Endothelial cell of umbilical vein (primary cell): Measurements from ENCODE around the gene EEF1AKMT3. TPM values are rescaled to one million over a fixed set of nuclear protein-coding genes. Genes with fewer than 3 reads are reported as not detected.
A peak's percentile ranks its signal among the peaks of the same experiment; 100 is the strongest.

Source experiments
- BruUV-seq: library from RNA; stranded (reverse); fragments of 400-500 nt; replicated peaks from 2 replicates; lab custom pipeline; 2021; lab: Mats Ljungman, UMichigan
- CTCF ChIA-PET: fragments of 300-600, 350-600 bp; sonication (Branson Sonifier 250); formaldehyde crosslinking; loops from one replicate; lab custom pipeline; 2021; ENCODE audit warnings: antibody characterized with exemption, inconsistent platforms; lab: Charles Lee
- POLR2A ChIA-PET: fragments of 300-600, 350-600 bp; sonication (Branson Sonifier 250); formaldehyde crosslinking; loops from one replicate; lab custom pipeline; 2021; ENCODE audit warnings: antibody characterized with exemption, inconsistent platforms; lab: Charles Lee
- DNase-seq: peaks from one replicate; pipeline ENCODE4 v3.0.0-alpha.2; 2011; ENCODE audit warnings: low read depth, low spot score
- FAIRE-seq: peaks from 2 replicates; lab custom pipeline; 2011; peaks lifted over from hg19 to GRCh38; lab: Jason Lieb, UNC
- H2AFZ ChIP-seq: 2 replicates; pipeline ENCODE4 v1.6.0; 2012; ENCODE audit warnings: low read depth, low read length, control low read depth, inconsistent platforms
- H3K27ac ChIP-seq: 2 replicates; pipeline ENCODE4 v1.5.1; 2011; ENCODE audit warnings: low read depth, mild to moderate bottlenecking, control low read depth, low read length, moderate library complexity; ENCODE audit not compliant: insufficient read depth
- H3K27me3 ChIP-seq, 2 experiments: 2 replicates each; pipeline versions ENCODE4 v1.6.0 to v1.6.1; 2011; ENCODE audit warnings: low read length in 2 of 2, mixed read lengths in 1 of 2; ENCODE audit not compliant: control insufficient read depth in 2 of 2, insufficient read depth in 2 of 2
- H3K36me3 ChIP-seq, 2 experiments: 2 replicates in 1 of 2; 3 replicates in 1 of 2; pipeline ENCODE4 v1.5.1; 2011; ENCODE audit warnings: low read length in 2 of 2, mild to moderate bottlenecking in 1 of 2, moderate library complexity in 1 of 2; ENCODE audit not compliant: control insufficient read depth in 2 of 2, insufficient read depth in 2 of 2; ENCODE audit errors: extremely low read depth in 1 of 2
- H3K4me1 ChIP-seq: 3 replicates; pipeline ENCODE4 v1.5.1; 2011; ENCODE audit warnings: mild to moderate bottlenecking, low read length; ENCODE audit not compliant: control insufficient read depth, insufficient read depth; ENCODE audit errors: extremely low read depth
- H3K4me2 ChIP-seq: 2 replicates; pipeline ENCODE4 v1.6.1; 2011; ENCODE audit warnings: low read length, control low read depth, mixed read lengths; ENCODE audit not compliant: insufficient read depth
- H3K4me3 ChIP-seq, 3 experiments: fragments of 200-600 bp in 1 of 3; sonication (generic), shearing (Covaris generic) in 1 of 3; replicated peaks in 1 of 3; 2 replicates each; pipeline ENCODE4 v1.5.1; 2011 to 2016; ENCODE audit warnings: control low read depth in 3 of 3, low read length in 3 of 3, mild to moderate bottlenecking in 2 of 3, inconsistent platforms in 1 of 3, low read depth in 1 of 3, moderate library complexity in 1 of 3; ENCODE audit not compliant: insufficient read depth in 1 of 3
- H3K79me2 ChIP-seq: 2 replicates; pipeline ENCODE4 v1.6.0; 2012; ENCODE audit warnings: low read length, inconsistent platforms; ENCODE audit not compliant: control insufficient read depth, insufficient read depth
- H3K9ac ChIP-seq: replicated peaks from 2 replicates; pipeline ENCODE3; 2011; ENCODE audit warnings: low read length, control low read depth; ENCODE audit not compliant: insufficient read depth; ENCODE audit errors: extremely low read depth
- H3K9me1 ChIP-seq: replicated peaks from 3 replicates; pipeline ENCODE4 v1.6.0; 2011; ENCODE audit warnings: mild to moderate bottlenecking, low read length; ENCODE audit not compliant: control insufficient read depth, insufficient read depth; ENCODE audit errors: extremely low read depth
- H3K9me3 ChIP-seq: replicated peaks from 2 replicates; pipeline ENCODE4 v1.5.1; 2012; ENCODE audit warnings: low read length, inconsistent platforms; ENCODE audit not compliant: control insufficient read depth, insufficient read depth
- H4K20me1 ChIP-seq: replicated peaks from 2 replicates; pipeline ENCODE3; 2011; ENCODE audit warnings: mild to moderate bottlenecking, low read length; ENCODE audit not compliant: control insufficient read depth, insufficient read depth; ENCODE audit errors: extremely low read depth
- CTCF ChIP-seq, 2 donors: IDR thresholded peaks; 1 replicate in 1 of 2; 2 replicates in 1 of 2; pipeline ENCODE4 v1.5.1; 2011; ENCODE audit warnings: low read length in 2 of 2, mild to moderate bottlenecking in 2 of 2, moderate library complexity in 2 of 2, control low read depth in 1 of 2, inconsistent platforms in 1 of 2, low read depth in 1 of 2; ENCODE audit not compliant: insufficient read depth in 1 of 2; ENCODE audit errors: extremely low read depth in 1 of 2
- EZH2 ChIP-seq: IDR thresholded peaks from 2 replicates; pipeline ENCODE4 v1.6.1; 2012; ENCODE audit warnings: borderline replicate concordance, low read depth, mild to moderate bottlenecking, moderate library complexity, low read length, inconsistent platforms; ENCODE audit not compliant: severe bottlenecking
- FOS ChIP-seq: IDR thresholded peaks from 2 replicates; pipeline ENCODE4 v1.6.1; 2011; ENCODE audit warnings: mild to moderate bottlenecking, low read length, moderate library complexity, borderline replicate concordance; ENCODE audit not compliant: insufficient read depth
- GATA2 ChIP-seq: IDR thresholded peaks from 2 replicates; pipeline ENCODE4 v1.7.0; 2011; ENCODE audit warnings: low read depth, mild to moderate bottlenecking, moderate library complexity, mixed read lengths, low read length; ENCODE audit not compliant: insufficient read length, insufficient read depth
- JUN ChIP-seq: IDR thresholded peaks from 2 replicates; pipeline ENCODE4 v1.6.1; 2011; ENCODE audit warnings: borderline replicate concordance, low read depth; ENCODE audit not compliant: insufficient read length, insufficient read depth
- MAX ChIP-seq: IDR thresholded peaks from 2 replicates; pipeline ENCODE4 v1.6.1; 2011; ENCODE audit not compliant: insufficient read depth, insufficient read length
- MYC ChIP-seq: IDR thresholded peaks from one replicate; pipeline ENCODE4 v1.6.1; 2011; ENCODE audit warnings: mild to moderate bottlenecking, low read depth, low read length
- POLR2A ChIP-seq: IDR thresholded peaks from 2 replicates; pipeline ENCODE4 v1.6.1; 2012; ENCODE audit warnings: low read depth, mild to moderate bottlenecking, control low read depth, low read length
- POLR2AphosphoS5 ChIP-seq: IDR thresholded peaks from 2 replicates; pipeline ENCODE4 v1.6.1; 2012; ENCODE audit warnings: low read depth, mild to moderate bottlenecking, control low read depth, low read length, moderate library complexity; ENCODE audit not compliant: insufficient read depth
- dilution Hi-C: fragments of 300-500 bp; cut with MboI; formaldehyde crosslinking; loops from one replicate; pipeline ENCODE4 v1.15.0; 2019; ENCODE audit warnings: low sequenced_read_pairs; ENCODE audit not compliant: extremely low pct_ligation_motif_present
- intact Hi-C: fragments of 100-400 bp; cut with micrococcal nuclease; formaldehyde crosslinking; loops from one replicate; pipeline ENCODE4 v1.10.0; 2022
- polyA plus RNA-seq, 4 experiments: library from polyadenylated mRNA; depleted of rRNA in 3 of 4; stranded (reverse) in 3 of 4; unstranded in 1 of 4; fragments of >200 nt; gene quantifications; 2 replicates each; pipeline versions ENCODE4 v1.2.1 to v1.2.3, GENCODE V29; 2011 to 2012; ENCODE audit warnings: missing spikeins in 1 of 4
- total RNA-seq: library from RNA; stranded (reverse); gene quantifications from 2 replicates; pipeline ENCODE4 v1.2.3, GENCODE V29; 2021

The EEF1AKMT3 gene
- total and polyA plus RNA-seq, 2 donors (not counting 3 experiments of a cell fraction or from before 2014, with no cell fraction given), result 7.9 to 8.8 TPM

GRCh38 chr12:57751432-57751787 lies 21.0 kb upstream of the EEF1AKMT3 start:
- DNase-seq, result no peak
- Histone ChIP-seq H3K27ac (peak overlapping the region; percentile 68), H3K4me1 (peaks cover 17% of the 10 kb centered on the region), H3K9me1 (no peaks in the 10 kb centered on the region), H3K4me2 (peak overlapping the region; percentile 86), H3K27me3 (peaks cover 17 to 23% of the 10 kb centered on the region in 2 experiments), H2AFZ (peak overlapping the region; percentile 29), H3K79me2 (peaks cover 19% of the 10 kb centered on the region), H3K9ac (peak overlapping the region; percentile 88), H4K20me1 (no peaks in the 10 kb centered on the region), H3K9me3 (no peaks in the 10 kb centered on the region), H3K36me3 (peaks cover 4 to 22% of the 10 kb centered on the region in 2 experiments), H3K4me3 (peak overlapping the region; percentile 19 to 78 (median 61))
- ChIA-PET CTCF (interaction anchor here (1.2 kb wide), 1 partner anchor 25 kb away, joined by 5 read pairs; no protein-coding TSS in a partner anchor), POLR2A (no interaction called here)
- BruUV-seq, result no TSS peak
- dilution Hi-C loops (no loop called here), intact Hi-C loops (no loop called here)
- no peak for TF ChIP-seq MYC
- peak; percentile 26 for FAIRE-seq

GRCh38 chr12:57751788-57752667 lies 20.4 kb upstream of the EEF1AKMT3 start, which contains the start of gene CDK4:
TSS of gene CDK4 (minus strand) at chr12:57752310. CDS start at chr12:57751717, 593 bp downstream.
- Histone ChIP-seq H3K9me1 (no peaks in the 10 kb centered on the region), H4K20me1 (no peaks in the 10 kb centered on the region), H3K27me3 (peaks cover 22 to 28% of the 10 kb centered on the region in 2 experiments), H3K79me2 (peaks cover 19% of the 10 kb centered on the region), H3K9me3 (no peaks in the 10 kb centered on the region), H3K36me3 (peaks cover 4 to 22% of the 10 kb centered on the region in 2 experiments), H3K4me1 (peaks cover 17% of the 10 kb centered on the region), H3K9ac (peak within 1 kb of the TSS; percentile 88), H3K27ac (peak within 1 kb of the TSS; percentile 68), H3K4me3 (peak within 1 kb of the TSS; percentile 19 to 78 (median 61)), H3K4me2 (peak within 1 kb of the TSS; percentile 86), H2AFZ (peak within 1 kb of the TSS; percentile 29)
- intact Hi-C loops, result loop anchor here (1.0 kb wide), 2 partner anchors 20 to 26 kb away; partner anchors contain the start of genes EEF1AKMT3 and METTL1
- DNase-seq, result peak; percentile 100
- BruUV-seq, result TSS peak; percentile 67
- TF ChIP-seq EZH2 (no peak), FOS (peak; percentile 46), POLR2A (peak; percentile 84), GATA2 (peak; percentile 35), POLR2AphosphoS5 (peak; percentile 76), MAX (peak; percentile 100), MYC (peak; percentile 33), CTCF (IDR thresholded peaks at IDR 0.05; ENCODE audit: extremely low read depth in 1 of 2, insufficient read depth in 1 of 2, low read depth in 1 of 2, low read length in 2 of 2) (no peak), JUN (no peak)
- dilution Hi-C loops, result no loop called here
- CTCF ChIA-PET, result interaction anchor here (0.8 to 1.2 kb wide), 2 partner anchors 12 to 26 kb away, joined by 3 to 5 read pairs; no protein-coding TSS in a partner anchor
- FAIRE-seq, result peak; percentile 97
- POLR2A ChIA-PET, result no interaction called here
